Fibroblast of peridontal ligament (primary cell): ENCODE results near the gene RBM28.
A peak's percentile ranks its signal among the peaks of the same experiment; 100 is the strongest.

Source experiments
- DNase-seq: peaks from one replicate; pipeline ENCODE4 v3.0.0-alpha.2; 2010; ENCODE audit errors: extremely low read depth

RBM28 gene

DNA sequence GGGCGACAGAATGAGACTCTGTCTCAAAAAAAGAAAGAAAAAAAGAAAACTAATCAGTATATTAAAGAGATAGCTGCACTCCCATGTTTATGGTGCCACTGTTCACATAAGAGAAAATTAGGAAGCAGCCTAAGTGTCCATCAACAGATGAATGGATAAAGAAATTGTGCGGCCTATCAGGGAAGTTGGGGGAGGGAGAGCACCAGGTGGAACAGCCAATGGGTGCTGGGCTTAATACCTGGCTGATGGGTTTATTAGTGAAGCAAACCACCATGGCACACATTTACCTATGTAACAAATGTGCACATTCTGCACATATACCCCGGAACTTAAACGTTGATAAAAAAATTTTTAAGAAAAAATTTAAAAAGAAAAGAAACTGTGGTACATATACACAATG, 26.8 kb upstream of the RBM28 start:
- DNase-seq = no peak

DNA sequence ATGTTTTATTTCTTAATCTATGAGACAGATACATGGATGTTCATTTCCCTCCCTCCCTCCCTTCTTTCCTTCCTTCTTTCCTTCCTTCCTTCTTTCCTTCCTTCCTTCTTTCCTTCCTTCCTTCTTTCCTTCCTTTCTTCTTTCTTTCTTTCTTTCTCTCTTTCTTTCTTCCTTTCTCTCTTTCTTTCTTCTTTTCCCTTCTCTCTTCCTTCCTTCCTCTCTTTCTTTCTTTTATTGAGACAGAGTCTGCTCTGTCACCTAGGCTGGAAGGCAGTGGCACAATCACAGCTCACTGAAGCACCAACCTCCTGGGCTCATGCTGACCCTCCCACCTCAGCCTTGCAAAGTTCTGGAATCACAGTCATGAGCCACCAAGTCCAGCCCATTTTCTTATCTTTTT, 23.3 kb upstream of the RBM28 start:
- no peak for DNase-seq

DNA sequence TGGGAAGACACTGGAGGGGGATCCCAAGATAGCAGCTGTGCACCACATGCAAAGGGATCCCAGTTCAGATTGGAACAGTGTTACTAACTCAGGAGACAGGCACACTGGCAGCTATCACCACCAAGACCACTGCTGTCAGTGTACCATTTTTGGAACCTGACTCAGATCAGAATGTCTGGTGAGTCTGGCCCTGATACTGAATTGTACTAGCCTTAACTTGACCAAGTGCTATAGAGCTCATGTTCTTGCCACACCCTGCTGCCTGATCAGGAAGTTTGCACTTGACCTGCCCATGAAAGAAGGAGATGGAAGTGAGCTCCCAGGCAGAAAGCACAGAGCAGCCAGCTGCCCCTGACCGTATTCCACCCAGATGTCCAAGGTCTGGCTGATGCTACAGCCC, 22.6 kb upstream of the RBM28 start:
- DNase-seq = no peak

DNA sequence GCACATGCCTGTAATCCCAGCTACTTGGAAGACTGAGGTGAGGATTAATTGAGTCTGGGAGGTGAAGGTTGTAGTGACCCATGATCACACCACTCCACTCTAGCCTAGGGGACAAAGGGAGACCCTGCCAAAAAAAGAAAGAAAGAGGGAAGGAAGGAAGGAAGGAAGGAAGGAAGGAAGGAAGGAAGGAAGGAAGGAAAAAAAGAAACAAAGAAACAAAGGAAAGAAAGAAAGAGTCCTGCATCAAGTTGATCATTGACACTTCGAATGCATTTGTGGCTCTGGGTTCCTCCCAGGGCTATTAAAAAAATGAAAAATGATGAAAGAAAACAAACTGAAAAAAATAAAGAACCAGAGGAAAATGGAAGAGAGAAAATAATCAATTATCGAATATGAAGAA, 21.7 kb upstream of the RBM28 start:
- no peak for DNase-seq

DNA sequence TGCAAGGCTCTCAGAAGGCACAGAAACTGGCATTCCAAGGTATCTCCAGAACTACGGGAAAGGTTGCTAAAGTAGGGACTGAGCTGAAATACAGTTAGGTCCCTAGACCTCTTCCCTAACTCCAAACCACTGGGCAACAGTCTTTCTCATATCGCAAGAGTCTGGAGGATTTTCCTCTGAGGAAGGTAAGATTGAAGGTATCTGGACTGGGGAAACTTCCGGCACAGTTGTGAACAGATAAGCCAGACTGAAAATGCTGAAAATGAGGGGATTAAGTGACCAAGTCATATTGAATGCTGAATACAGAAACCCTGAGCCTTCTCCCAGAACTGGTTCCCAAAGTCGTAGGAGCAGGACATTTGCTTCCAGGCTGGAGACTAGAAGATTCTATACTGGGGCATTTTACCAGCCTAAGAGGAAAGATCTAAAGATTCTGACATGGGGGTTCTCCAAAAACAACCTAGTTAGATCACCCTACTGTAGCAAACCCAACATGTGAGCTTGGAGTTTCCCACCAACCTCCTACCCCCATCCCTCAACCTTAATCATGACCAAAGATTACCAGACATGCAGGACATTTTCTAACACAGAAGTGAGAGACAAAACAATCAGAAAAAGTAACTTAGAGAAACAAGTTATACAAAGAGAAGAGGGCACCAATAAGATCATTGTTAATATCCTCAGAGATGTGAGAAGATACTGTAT, 20.6 kb upstream of the RBM28 start:
- no peak for DNase-seq

DNA sequence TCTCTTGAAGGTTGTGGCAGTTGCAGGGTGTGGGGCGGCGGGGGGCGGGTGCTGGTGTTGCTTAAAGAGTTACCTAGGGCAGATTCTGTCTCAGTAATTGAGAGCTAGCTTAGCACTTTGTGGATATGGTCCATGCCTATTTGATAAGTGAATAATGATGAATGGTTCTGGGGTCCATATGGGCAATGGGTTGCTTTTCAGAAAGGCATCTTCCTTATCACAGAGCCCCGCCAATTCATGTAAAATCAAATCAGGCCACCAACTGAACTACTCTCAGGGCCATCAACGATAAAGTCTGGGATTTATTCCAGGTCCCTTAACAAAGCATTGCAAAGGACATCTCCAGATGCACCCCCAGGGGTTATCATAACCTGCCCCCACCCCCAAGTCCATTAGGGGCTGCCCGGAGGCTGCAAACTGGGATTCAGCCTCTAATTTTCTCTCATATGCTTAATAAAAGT, 19.6 kb upstream of the RBM28 start:
- DNase-seq = no peak

DNA sequence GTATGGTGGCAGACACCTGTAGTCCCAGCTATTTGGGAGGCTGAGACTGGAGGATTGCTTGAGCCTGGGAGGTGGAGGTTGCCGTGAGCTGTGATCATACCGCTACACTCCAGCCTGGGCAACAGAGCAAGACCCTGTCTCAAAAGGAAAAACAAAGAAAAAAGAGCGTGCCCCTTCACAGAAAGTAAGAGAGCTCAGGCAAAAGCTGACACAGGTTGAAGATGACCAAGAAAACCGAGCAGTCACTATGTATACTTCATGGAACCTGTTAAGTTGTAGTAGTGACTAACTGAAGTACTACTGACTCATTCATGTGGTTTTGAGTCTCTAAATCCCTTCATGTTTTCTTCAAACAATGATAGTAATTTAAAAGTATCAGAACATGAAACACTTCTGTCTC, 19.0 kb upstream of the RBM28 start:
- DNase-seq = peak; percentile 21

DNA sequence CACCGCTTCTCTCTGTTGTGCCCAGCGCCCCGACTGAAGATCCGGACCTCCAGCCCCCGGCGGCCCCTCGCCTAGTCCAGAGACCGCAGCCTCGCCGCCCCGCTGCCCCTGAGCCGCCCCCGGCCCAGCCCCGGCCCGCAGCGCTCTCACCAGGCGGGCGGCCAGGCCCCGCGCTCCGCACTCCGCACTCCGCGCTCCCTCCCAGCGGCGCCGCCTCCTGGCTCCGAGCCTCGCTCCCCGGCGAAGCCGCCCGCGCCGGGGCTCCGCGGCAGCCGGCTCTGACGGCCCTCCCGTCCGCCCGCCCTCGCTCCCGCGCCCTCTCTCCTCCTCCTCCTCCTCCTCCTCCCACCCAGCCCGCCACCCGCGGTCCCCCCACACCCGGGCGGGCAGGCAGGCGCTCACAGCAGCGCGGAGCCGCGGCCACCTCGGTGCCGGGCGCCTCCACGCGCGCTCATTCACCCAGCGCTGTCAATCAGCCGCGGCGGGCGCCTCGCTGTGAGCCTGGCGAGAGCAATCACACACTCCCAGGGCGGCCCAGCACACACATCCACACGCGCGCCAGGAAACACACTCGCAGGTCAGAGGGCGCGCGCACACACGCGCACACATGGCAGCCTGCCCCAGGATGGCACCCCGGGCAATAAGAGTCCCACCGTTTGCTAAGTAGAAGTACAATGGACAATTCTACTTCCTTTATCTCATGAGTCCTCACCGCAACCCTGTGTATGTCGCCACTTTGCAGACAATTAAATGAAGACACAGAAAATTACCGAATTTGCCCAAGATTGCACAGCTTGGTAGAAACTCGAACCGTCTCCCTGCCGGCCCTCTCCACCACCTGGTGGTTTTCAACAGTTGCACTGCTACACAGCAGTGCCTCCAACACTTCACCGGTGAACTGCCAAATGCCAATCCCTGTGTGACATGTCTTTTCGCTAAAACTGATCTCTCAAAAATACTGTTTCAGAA, 18.0 kb upstream of the RBM28 start, which contains the start of gene PRRT4:
PRRT4 (minus strand) TSS at position 280 of the 969 bp plus-strand sequence.
- DNase-seq = no peak

DNA sequence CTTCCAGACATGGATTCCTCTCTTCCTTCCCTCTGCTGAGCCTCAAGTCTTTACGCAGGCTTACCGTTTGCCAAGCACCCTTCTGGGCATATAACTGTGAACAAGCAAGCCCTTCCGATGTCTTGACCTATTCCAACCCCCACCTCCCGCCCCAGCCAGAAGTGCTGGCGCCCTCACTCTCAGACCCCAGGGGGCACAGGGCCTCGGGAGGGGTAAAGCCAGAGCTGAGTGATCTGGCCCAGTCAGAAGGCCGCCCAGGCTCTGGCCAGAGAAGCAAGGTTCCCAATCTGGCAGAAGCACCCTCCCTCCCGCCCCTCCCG, 16.6 kb upstream of the RBM28 start:
- DNase-seq = no peak

DNA sequence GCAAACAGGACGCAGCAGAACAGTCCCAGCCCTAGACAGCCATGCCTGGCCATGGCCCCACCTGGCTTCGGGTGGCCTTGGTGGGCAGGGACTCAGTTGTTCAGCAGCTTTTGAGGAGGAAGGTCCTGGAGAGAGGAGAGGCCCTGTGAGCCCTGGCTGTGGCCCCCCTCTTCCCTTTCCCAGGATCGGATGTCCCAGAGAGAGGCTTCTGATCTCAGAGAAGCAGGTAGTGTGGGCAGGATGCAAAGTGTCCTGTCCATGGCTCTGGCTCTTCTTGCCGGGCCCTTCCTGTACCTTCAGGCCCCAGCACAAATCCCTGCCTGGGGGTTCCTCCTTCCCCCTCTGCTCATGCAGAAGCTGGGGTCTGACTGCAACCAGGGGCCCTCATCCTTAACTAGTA, 16.2 kb upstream of the RBM28 start:
- DNase-seq = no peak

DNA sequence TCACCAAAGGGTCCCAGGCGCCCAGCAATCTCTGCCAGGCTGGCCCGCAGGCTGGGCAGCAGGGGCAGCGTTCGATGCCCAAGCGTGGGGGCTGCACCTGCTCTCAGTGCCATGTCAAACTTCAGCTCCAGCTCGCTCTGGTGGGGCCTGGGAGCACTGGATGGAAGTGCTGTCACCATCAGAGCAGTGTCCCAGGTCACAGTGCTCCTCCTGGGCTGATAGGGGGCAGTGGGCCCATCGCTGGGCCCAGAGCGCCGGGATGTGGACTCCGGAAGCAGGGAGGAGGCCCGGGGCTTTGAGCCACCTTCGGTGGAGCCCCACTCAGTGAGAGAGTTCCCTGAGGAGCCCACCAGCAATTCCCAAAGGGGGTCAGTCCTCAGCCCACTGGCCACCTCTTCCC, 15.6 kb upstream of the RBM28 start:
- no peak for DNase-seq

DNA sequence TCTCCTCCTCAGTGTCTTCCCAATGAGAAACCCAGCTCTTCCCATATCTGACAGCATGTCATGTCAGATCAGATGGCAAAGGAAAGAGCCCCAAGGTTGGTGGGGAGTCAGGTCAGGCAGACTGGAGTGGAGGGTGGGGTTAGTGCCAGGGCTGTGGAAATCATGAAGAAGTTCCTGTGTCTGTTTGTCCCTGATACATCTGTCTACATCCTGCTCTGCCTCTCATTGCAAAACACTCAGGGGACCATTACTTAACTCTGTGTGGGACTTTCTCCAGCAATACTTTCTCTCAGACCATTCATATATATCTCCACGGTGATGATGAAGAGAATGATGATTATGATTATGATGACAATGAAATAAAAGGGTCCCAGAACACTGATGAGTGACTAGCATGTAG, 14.5 kb upstream of the RBM28 start:
- no peak for DNase-seq

DNA sequence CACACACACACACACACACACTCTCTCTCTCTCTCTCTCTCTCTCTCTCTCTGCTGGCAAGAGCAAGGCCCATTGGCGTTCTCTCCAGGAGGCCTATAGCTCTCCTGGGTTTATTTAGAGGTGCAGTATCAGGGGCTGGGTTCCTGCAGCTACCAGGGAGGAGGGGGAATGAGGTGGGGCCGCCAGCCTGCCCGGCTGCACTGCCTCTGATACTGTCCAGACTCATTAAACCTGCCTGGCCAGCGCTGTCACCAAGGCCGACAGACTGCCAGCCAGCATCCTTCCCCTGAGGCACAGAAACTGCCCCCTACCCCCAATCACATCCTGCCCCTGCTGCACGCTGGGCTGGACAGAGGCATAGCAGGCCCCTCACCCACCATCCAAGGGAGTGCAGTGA, 13.5 kb upstream of the RBM28 start:
- no peak for DNase-seq

DNA sequence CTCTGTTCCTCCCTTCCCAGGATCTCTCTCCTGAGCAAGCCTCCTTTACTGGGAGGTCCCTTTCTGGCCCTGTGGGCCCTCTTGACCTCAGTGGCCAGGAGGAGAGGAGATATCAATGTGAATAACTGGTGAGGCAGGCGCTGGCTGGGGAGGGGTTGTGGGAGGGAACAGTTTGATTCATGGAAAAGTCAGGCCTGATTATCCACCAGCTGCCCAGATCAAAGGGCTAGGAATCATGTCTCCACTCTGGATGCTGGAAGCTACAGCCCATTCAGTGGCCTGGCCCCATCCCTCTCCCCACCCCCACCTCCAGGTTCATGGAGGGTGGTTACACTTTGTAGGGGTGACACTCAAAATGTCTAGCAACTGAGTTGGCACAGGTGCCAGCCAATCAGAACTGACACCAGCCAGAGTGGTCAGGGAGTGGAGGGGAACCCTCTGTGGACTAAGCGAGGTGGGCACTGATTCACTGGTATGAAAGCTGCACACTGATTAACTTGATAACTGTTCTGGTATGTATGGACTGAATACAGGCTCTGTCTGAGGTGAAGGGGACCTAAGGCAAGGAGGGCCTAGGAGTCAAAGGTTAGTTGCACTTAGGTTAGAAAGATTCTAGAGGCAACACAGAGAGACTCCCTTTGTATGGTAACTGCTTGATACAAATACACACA, 13.0 kb upstream of the RBM28 start:
- no peak for DNase-seq

DNA sequence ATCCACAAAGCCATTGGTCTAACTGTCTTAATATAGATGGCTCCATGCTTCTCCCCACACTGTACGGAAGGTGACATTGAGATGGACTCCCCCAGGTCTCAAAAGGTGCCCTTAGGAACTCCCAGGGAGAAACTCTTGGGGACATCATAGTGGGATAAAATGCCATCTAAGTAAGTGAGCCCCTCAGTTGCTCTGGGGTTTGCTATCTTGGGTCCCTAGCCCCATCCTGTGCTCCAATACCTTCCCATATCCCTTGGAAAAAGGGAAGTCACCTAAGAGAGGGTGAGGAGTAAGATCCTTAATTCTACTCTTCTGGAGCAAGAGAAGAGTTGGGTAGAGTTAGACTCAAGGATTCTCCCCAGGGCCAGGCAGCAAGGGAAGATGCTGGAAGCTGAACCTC, 9.9 kb upstream of the RBM28 start:
- no peak for DNase-seq

DNA sequence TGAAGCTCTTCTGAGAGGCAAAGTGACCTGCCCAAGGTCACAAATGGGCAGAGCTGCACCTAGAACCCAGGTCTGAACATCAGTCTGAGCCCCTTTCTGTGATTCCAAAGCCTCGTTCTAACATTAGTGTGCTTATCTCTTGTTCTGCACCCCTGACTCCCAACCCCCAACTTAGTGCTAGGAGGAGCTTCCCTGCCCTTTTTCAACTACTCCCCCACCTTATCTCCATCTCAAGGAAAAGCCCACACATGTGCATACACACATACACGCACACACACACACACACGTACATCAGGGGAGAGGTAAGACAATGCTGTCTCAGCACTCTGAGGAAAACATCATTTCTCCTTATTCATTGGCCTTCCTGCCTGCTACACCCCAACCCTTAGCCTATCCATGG, 9.5 kb upstream of the RBM28 start:
- DNase-seq = no peak

DNA sequence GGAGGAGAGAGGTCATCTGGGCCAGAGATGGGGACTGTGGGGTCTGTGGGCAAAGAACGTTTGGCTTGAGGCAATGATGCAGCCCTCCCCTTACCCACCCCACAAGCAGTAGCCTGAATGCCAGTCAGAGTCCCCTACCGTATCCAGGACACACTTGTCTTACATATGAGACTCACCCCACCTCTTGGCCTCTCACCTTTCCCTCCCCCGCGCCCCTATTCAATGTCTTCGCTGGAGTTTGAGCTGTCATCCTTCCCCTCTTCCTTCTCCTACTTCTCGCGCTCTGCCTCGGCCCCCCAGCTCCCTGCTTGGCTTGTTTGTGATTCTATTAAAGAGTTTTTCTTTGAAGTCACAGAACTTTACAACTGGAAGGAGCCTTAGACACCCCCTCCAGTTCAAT, 8.9 kb upstream of the RBM28 start:
- DNase-seq = no peak

DNA sequence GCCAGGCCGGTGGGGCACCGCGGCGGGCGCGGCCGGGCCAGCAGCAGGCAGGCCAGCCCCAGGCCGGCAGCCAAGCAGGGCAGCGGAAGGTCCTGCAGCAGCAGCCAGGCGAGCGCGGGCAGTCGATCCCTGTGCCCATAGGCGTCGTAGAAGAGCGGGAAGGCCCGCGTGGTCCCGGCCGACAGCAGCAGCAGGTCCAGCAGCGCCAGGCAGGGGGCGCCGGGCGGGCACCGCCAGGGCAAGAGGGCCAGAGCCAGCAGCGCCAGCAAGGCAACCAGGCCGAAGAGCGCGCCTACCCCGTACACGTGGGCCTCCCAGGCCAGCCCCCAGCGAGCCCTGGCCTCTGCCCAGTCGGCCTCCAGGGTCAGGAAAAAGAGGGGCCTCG, 8.4 kb upstream of the RBM28 start:
- DNase-seq = no peak

DNA sequence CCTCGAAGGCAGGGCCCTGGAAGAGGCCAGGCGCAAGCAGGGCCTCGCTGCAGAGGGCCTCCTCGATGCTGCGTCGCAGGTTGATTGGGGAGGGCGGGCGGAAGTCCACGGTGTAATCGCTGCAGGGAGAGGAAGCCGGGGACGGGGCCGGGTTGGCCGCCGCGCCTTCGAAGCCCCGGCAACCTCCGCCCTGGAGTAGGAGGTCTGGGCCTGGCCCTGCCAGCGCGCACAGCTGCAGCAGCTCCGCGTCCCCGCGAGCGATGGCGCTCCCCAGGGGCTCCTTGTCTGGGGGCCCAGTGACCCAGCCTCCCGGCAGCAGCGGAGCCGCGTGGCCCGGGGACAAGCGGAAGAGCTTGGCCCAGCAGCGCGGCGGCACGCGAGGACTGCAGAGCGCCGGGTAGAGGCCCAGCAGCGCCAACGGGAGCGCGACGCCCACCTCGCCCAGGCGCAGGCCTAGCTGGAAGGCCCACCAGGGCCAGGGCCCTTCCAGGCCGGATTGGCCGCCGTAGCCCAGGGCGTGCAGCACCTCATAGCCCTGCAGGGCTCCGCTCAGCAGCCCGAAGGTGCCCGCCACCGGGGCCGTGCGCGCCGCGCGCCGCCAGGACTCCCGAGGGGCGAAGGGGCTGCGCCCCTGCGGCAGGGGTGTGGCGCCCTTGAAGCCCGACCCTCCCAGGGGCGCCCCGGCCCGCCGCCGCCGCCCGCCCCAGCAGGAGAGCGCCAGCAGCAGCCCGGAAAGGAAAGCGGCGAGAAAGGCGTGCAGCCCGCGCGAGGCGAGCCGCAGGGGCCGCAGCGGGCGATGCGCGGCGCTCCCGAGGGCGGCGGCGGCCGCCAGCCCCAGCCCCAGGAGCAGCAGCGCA, 7.8 kb upstream of the RBM28 start:
- DNase-seq = no peak

DNA sequence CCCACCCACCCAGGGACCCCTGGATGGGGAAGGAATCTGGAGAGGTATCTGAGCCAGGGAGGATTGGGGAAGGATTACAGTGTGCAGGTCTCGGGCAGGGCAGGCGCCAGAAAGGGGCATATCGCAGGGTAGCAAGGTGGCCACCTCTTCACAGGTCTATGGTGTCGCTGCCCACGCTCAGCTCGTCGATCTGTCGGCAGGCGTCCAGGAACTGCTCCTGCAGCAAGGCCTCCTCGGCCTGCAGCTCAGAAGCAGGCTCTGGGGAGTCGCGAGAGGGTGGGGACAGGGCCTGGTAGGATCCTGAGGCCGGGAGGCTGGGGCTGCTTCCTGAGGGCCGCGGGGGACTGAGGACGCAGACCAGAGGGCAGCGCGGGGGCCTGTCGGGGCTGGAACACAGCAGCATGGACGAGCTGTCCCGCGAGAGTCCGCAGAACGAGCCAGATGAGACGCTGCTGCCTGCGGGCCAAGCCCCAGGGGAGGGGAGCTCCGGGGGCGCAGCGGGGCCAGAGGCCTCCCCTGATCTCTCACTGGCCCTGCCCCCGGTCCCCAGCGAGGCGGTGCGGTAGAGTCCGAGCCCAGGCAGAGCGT, 7.1 kb upstream of the RBM28 start:
- no peak for DNase-seq

DNA sequence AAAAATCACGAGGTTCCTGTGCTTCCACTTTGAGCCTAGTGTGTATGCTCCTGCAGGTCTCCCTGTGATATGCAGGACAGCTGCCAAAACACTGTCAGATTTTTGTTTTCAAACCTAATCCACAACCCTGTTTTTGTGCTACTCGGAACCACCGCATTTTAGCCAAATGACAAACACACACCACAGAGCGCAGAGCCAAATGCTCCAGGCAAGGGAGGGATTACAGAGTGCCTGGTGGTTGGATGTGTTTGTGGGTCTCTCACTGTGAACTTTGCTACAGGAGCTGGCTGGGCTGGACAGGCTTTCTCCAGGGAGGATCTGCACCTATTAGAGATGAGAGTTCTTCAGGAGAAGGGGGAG, 5.7 kb upstream of the RBM28 start:
- DNase-seq = no peak
